ENCODE data around the gene WDR59.

Gene WDR59

GRCh38 chr16:74841469-74841868, 143.5 kb downstream of the WDR59 start:
- no peak overlapping the region for H3K4me3 ChIP-seq (ENCODE audit: low read depth, low read length)
- DNase-seq (ENCODE audit: low read depth), result no peak
- TF ChIP-seq CTCF (conservative IDR thresholded peaks at IDR 0.05; ENCODE audit: low read depth, low read length), result no peak

DNA sequence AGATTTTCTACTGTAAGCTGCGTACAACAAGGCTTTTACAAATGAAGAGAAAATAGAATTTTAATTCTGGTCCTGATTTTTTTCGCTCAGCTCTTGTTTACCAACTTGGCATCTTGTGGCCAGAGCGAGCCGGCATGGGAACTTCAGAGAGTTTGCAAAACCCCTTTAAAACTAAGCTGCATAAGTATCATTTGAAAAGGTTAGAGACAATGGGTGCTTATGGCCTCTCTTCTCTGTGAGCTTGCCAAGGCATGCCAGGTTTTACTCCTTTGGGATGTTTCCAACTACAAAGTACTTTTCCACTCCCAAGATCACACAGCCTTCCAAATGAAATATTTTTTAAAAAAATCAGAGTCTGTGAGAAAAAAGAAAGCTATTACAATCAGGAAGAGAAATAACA, 147.9 kb downstream of the WDR59 start:
- DNase-seq (ENCODE audit: low read depth), result no peak
- no peak overlapping the region for H3K4me3 ChIP-seq (ENCODE audit: low read depth, low read length)

DNA sequence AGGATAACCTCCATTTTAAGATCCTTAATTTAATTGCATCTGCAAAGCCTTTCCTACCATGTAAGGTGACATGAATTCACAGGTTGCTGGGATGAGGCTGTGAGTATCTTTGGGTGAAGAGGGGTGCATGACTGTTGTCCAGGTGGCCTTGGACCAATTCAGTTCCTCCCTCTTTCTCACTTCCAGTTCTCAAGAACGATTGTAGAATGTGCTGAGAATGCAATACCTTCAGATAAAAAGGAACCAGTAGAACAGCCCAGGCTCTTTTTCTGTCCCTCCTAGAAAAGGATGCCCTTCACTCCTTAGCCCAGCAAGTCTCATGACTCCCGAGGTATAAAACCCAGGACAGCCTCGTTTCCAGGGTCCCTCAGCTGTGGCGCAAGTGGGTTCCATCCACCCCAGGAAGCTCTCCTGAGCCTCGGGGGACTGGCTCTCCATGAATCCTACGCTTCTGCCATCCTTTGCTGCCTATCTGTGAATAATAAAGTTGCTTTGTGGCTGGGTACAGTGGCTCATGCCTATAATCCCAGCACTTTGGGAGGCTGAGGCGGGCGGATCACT, 148.7 kb downstream of the WDR59 start:
- no peak overlapping the region for H3K4me3 ChIP-seq (ENCODE audit: low read depth, low read length)
- no peak for DNase-seq (ENCODE audit: low read depth)
- no peak for TF ChIP-seq CTCF (conservative IDR thresholded peaks at IDR 0.05; ENCODE audit: low read depth, low read length)

More for the DNA sequence above, 147.9 kb downstream of the WDR59 start:
- no peak for TF ChIP-seq CTCF (conservative IDR thresholded peaks at IDR 0.05; ENCODE audit: low read depth, low read length)

- H3K4me3 ChIP-seq (ENCODE audit: low read depth, low read length), result no peak overlapping the region
- DNase-seq (ENCODE audit: low read depth), result no peak
- TF ChIP-seq CTCF (conservative IDR thresholded peaks at IDR 0.05; ENCODE audit: low read depth, low read length), result no peak
These were observed 152.7 kb downstream of the WDR59 start for GRCh38 chr16:74832228-74832627.

GRCh38 chr16:74831467-74831866, 153.5 kb downstream of the WDR59 start:
- DNase-seq (ENCODE audit: low read depth), result no peak
- no peak overlapping the region for H3K4me3 ChIP-seq (ENCODE audit: low read depth, low read length)
- TF ChIP-seq CTCF (conservative IDR thresholded peaks at IDR 0.05; ENCODE audit: low read depth, low read length), result no peak

- H3K4me3 ChIP-seq (ENCODE audit: low read depth, low read length), result no peak overlapping the region
- no peak for TF ChIP-seq CTCF (conservative IDR thresholded peaks at IDR 0.05; ENCODE audit: low read depth, low read length)
- DNase-seq (ENCODE audit: low read depth), result no peak
These were observed 154.3 kb downstream of the WDR59 start for GRCh38 chr16:74830648-74831047.

- no peak for DNase-seq (ENCODE audit: low read depth)
- TF ChIP-seq CTCF (conservative IDR thresholded peaks at IDR 0.05; ENCODE audit: low read depth, low read length), result no peak
- H3K4me3 ChIP-seq (ENCODE audit: low read depth, low read length), result no peak overlapping the region
These were observed 155.3 kb downstream of the WDR59 start for GRCh38 chr16:74829637-74830036.

Measured in choroid plexus epithelial cell (primary cell).